ENCODE results near the gene HSFX4.
"Not testable (repeated sequence)": the region's sequence is repeated elsewhere in the genome, so short reads cannot be mapped to it uniquely, and the experiment has no call there.

- TF ChIP-seq, protein P1, sequence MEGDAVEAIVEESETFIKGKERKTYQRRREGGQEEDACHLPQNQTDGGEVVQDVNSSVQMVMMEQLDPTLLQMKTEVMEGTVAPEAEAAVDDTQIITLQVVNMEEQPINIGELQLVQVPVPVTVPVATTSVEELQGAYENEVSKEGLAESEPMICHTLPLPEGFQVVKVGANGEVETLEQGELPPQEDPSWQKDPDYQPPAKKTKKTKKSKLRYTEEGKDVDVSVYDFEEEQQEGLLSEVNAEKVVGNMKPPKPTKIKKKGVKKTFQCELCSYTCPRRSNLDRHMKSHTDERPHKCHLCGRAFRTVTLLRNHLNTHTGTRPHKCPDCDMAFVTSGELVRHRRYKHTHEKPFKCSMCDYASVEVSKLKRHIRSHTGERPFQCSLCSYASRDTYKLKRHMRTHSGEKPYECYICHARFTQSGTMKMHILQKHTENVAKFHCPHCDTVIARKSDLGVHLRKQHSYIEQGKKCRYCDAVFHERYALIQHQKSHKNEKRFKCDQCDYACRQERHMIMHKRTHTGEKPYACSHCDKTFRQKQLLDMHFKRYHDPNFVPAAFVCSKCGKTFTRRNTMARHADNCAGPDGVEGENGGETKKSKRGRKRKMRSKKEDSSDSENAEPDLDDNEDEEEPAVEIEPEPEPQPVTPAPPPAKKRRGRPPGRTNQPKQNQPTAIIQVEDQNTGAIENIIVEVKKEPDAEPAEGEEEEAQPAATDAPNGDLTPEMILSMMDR (IDR thresholded peaks at IDR 0.05), result not testable (repeated sequence)
- not testable (repeated sequence) for TF ChIP-seq POLR2AphosphoS5 (IDR thresholded peaks at IDR 0.05)
Observed at GRCh38 chrX:149945087-149945670, 15.8 kb downstream of the HSFX4 start.
